ENCODE results near the gene AIFM1.

DNA sequence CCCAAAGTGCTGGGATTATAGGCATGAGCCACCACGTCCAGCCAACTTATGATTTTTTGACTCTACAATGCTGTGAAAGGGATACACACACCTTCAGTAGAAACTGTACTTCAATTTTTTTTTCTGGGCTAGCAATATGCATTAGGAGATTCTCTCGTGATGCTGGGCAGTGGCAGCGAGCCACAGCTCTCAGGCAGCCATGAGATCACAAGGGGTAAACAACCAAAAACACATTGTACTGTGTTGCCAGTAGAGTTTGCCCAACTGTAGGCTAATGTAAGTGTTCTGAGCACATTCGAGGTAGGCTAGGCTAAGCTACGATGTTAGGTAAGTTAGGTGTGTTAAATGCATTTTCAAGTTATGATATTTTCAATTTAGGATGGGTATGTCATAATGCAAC lies 31.8 kb upstream of the AIFM1 start:
- TF ChIP-seq POLR2A (IDR thresholded peaks at IDR 0.05; ENCODE audit: low read length) (no peak), GATA1 (IDR thresholded peaks at IDR 0.05; ENCODE audit: low read depth, low read length) (no peak)

Measured in erythroblast (primary cell).